NOMO-1 (cell line): ENCODE data around the gene BTBD2.
"Not testable (repeated sequence)": the region's sequence is repeated elsewhere in the genome, so short reads cannot be mapped to it uniquely, and the experiment has no call there.

Experiments
- DNase-seq, 2 experiments: peaks; one replicate each; lab custom pipeline; 2025; ENCODE audit not compliant: unreplicated experiment in 2 of 2; lab: John Stamatoyannopoulos, UW

BTBD2 gene

GRCh38 chr19:2016041-2016807 is 710 bp upstream of the BTBD2 start:
- peak; percentile 55 to 65 for DNase-seq

- peak in 1 of 2 experiments; percentile 22 for DNase-seq
Measured at GRCh38 chr19:2014731-2015607, 545 bp downstream of the BTBD2 start.

- DNase-seq, result no peak
Measured at GRCh38 chr19:2014131-2014571, 1.4 kb downstream of the BTBD2 start.

- no peak for DNase-seq
Measured at GRCh38 chr19:2013683-2013961, 1.9 kb downstream of the BTBD2 start.

- DNase-seq, result no peak
Measured at GRCh38 chr19:2012941-2013682, 2.4 kb downstream of the BTBD2 start.

- no peak for DNase-seq
Measured at GRCh38 chr19:2011169-2011568, 4.3 kb downstream of the BTBD2 start.

GRCh38 chr19:2010135-2010668 is 5.3 kb downstream of the BTBD2 start:
- no peak for DNase-seq

- no peak for DNase-seq
Measured at GRCh38 chr19:2003874-2004273, 11.6 kb downstream of the BTBD2 start.

GRCh38 chr19:1999856-2000515 is 15.5 kb downstream of the BTBD2 start:
- DNase-seq, result no peak

- DNase-seq, result no peak
Measured at GRCh38 chr19:1998712-1999708, 16.5 kb downstream of the BTBD2 start.

GRCh38 chr19:1997353-1998233 is 17.9 kb downstream of the BTBD2 start:
- DNase-seq, result no peak

- DNase-seq, result no peak
Measured at GRCh38 chr19:1992759-1993260, 22.7 kb downstream of the BTBD2 start.

GRCh38 chr19:1991018-1991913 is 24.2 kb downstream of the BTBD2 start:
- DNase-seq, result no peak

GRCh38 chr19:1990230-1991017 is 25.1 kb downstream of the BTBD2 start:
- no peak for DNase-seq

GRCh38 chr19:1989513-1990229 is 25.8 kb downstream of the BTBD2 start:
- no peak for DNase-seq

- DNase-seq, result not testable (repeated sequence)
Measured at GRCh38 chr19:1988464-1988863, 27.1 kb downstream of the BTBD2 start.
